ENCODE measurements around the gene PIK3R3. TPM values are rescaled to one million over a fixed set of nuclear protein-coding genes. Genes with fewer than 3 reads are reported as not detected.

PIK3R3 gene
- 55.3 TPM for total RNA-seq
- long read RNA-seq, full-length matches to known transcripts, result 34 of 73 reads
- long read RNA-seq, partial matches to known transcripts, result 10 of 73 reads
- long read RNA-seq, other reads (novel, unspliced or antisense), result 29 of 73 reads

GRCh38 chr1:46132529-46133180, at the start of gene PIK3R3:
TSS of gene PIK3R3 (minus strand) at chr1:46132629. CDS start at chr1:46131952, 677 bp downstream.
- intact Hi-C loops (cut with DNase I), result loop anchor here (2.0 to 5.0 kb wide), 4 partner anchors 40 to 240 kb away; no protein-coding TSS in a partner anchor
- peak; percentile 98 for DNase-seq (ENCODE audit: low spot score)

GRCh38 chr1:46181343-46182260, 49.2 kb upstream of the PIK3R3 start:
- intact Hi-C loops (cut with DNase I), result loop anchor here (5.0 to 10.0 kb wide), 3 partner anchors 41 to 497 kb away; partner anchors contain the start of genes GPBP1L1, MAST2 and TMEM69
- DNase-seq (ENCODE audit: low spot score), result no peak

- DNase-seq (ENCODE audit: low spot score), result no peak
- intact Hi-C loops (cut with DNase I), result loop anchor here (1.0 to 10.0 kb wide), 4 partner anchors 42 to 495 kb away; partner anchors contain the start of genes GPBP1L1, MAST2 and TMEM69
Measured at GRCh38 chr1:46180082-46180616, 47.7 kb upstream of the PIK3R3 start.

GRCh38 chr1:46179138-46180081, 47.0 kb upstream of the PIK3R3 start:
- intact Hi-C loops (cut with DNase I), result loop anchor here (1.0 to 10.0 kb wide), 4 partner anchors 43 to 495 kb away; partner anchors contain the start of genes GPBP1L1, MAST2 and TMEM69
- DNase-seq (ENCODE audit: low spot score), result no peak

GRCh38 chr1:46176211-46176865, 43.9 kb upstream of the PIK3R3 start, which contains the start of gene P3R3URF:
TSS of gene P3R3URF (minus strand) at chr1:46176488. CDS start at chr1:46176471, 17 bp downstream.
- intact Hi-C loops (cut with DNase I), result no loop called here
- no peak for DNase-seq (ENCODE audit: low spot score)

- DNase-seq (ENCODE audit: low spot score), result no peak
- intact Hi-C loops (cut with DNase I), result no loop called here
Measured at GRCh38 chr1:46175243-46175642, 42.8 kb upstream of the PIK3R3 start.

- intact Hi-C loops (cut with DNase I), result no loop called here
- DNase-seq (ENCODE audit: low spot score), result no peak
Measured at GRCh38 chr1:46174448-46175231, 42.2 kb upstream of the PIK3R3 start, which contains the start of gene TSPAN1. TSS of gene TSPAN1 (plus strand) at chr1:46175087. CDS start at chr1:46181108, 6,021 bp downstream.

- DNase-seq (ENCODE audit: low spot score), result no peak
- intact Hi-C loops (cut with DNase I), result loop anchor here (2.0 kb wide), 1 partner anchor 41 kb away; the partner anchor contains the start of gene PIK3R3
Measured at GRCh38 chr1:46173361-46173856, 41.0 kb upstream of the PIK3R3 start.

GRCh38 chr1:46172321-46172720, 39.9 kb upstream of the PIK3R3 start:
- intact Hi-C loops (cut with DNase I), result loop anchor here (2.0 kb wide), 1 partner anchor 40 kb away; the partner anchor contains the start of gene PIK3R3
- no peak for DNase-seq (ENCODE audit: low spot score)

- no peak for DNase-seq (ENCODE audit: low spot score)
- intact Hi-C loops (cut with DNase I), result loop anchor here (2.0 kb wide), 1 partner anchor 39 kb away; the partner anchor contains the start of gene PIK3R3
Measured at GRCh38 chr1:46171871-46172270, 39.4 kb upstream of the PIK3R3 start.

GRCh38 chr1:46171351-46171750, 38.9 kb upstream of the PIK3R3 start:
- no peak for DNase-seq (ENCODE audit: low spot score)
- intact Hi-C loops (cut with DNase I), result no loop called here

- intact Hi-C loops (cut with DNase I), result no loop called here
- DNase-seq (ENCODE audit: low spot score), result no peak
Measured at GRCh38 chr1:46169811-46170454, 37.5 kb upstream of the PIK3R3 start.

GRCh38 chr1:46168477-46168876, 36.0 kb upstream of the PIK3R3 start:
- intact Hi-C loops (cut with DNase I), result no loop called here
- DNase-seq (ENCODE audit: low spot score), result no peak

- intact Hi-C loops (cut with DNase I), result loop anchor here (2.0 kb wide), 1 partner anchor 32 kb away; no protein-coding TSS in a partner anchor
- peak; percentile 83 for DNase-seq (ENCODE audit: low spot score)
Measured at GRCh38 chr1:46166521-46167462, 34.4 kb upstream of the PIK3R3 start.

- intact Hi-C loops (cut with DNase I), result no loop called here
Measured at GRCh38 chr1:46160212-46160611, 27.8 kb upstream of the PIK3R3 start.

More at GRCh38 chr1:46160212-46160611, 27.8 kb upstream of the PIK3R3 start:
- DNase-seq (ENCODE audit: low spot score), result no peak

All from cardiac septum (tissue), 1 donor.